Left ventricle myocardium inferior (tissue), 1 donor: ENCODE results near the gene ELOB. TPM values are rescaled to one million over a fixed set of nuclear protein-coding genes. Genes with fewer than 3 reads are reported as not detected.

Source experiments
- DNase-seq: peaks from one replicate; pipeline ENCODE4 v3.0.0-alpha.2; 2020
- H3K27ac ChIP-seq: fragments of 200-600 bp; replicated peaks from 2 replicates; pipeline ENCODE4 v1.8.0; 2021
- H3K27me3 ChIP-seq: fragments of 200-600 bp; 2 replicates; pipeline ENCODE4 v1.8.0; 2021; ENCODE audit warnings: low read depth
- H3K36me3 ChIP-seq: fragments of 200-600 bp; 2 replicates; pipeline ENCODE4 v1.8.0; 2021
- H3K4me1 ChIP-seq: fragments of 200-600 bp; 2 replicates; pipeline ENCODE4 v1.8.0; 2021
- H3K4me3 ChIP-seq: fragments of 200-600 bp; 2 replicates; pipeline ENCODE4 v1.8.0; 2021; ENCODE audit warnings: mild to moderate bottlenecking, moderate library complexity
- H3K9me3 ChIP-seq: fragments of 200-600 bp; replicated peaks from 2 replicates; pipeline ENCODE4 v1.8.0; 2021
- CTCF ChIP-seq: fragments of 200-600 bp; IDR thresholded peaks from 2 replicates; pipeline ENCODE4 v1.8.0; 2021; ENCODE audit warnings: antibody characterized with exemption, mild to moderate bottlenecking, borderline replicate concordance
- intact Hi-C: fragments of 100-400 bp; cut with micrococcal nuclease; formaldehyde crosslinking; loops from one replicate; pipeline ENCODE4 v1.11.0; 2022
- total RNA-seq: library from RNA; stranded (reverse); fragmentation: NEBNext Ultra II Directional; extraction: Animal tissue kit (Norgen Biotek cat#: 25700); gene quantifications from one replicate; pipeline ENCODE4 v1.2.1, GENCODE V29; 2021
- donor health status: DM: no; HTN: yes; CAD: no; lungs with severe emphysema.

ELOB gene
- total RNA-seq, 1 donor from 2014 or later, result 304 TPM

GRCh38 chr16:2767140-2767731, 9.8 kb downstream of the ELOB start:
- Histone ChIP-seq H3K36me3 (peaks cover 100% of the 10 kb centered on the region), H3K4me3 (no peak overlapping the region), H3K4me1 (peaks cover 48% of the 10 kb centered on the region), H3K27me3 (no peaks in the 10 kb centered on the region), H3K27ac (no peak overlapping the region), H3K9me3 (no peaks in the 10 kb centered on the region)
- intact Hi-C loops, result no loop called here
- no peak for DNase-seq
- no peak for TF ChIP-seq CTCF

- no peak for DNase-seq
Measured at GRCh38 chr16:2766430-2767139, 10.5 kb downstream of the ELOB start.

GRCh38 chr16:2765462-2766404, 11.3 kb downstream of the ELOB start:
- intact Hi-C loops, result no loop called here
- Histone ChIP-seq H3K9me3 (no peaks in the 10 kb centered on the region), H3K4me3 (no peak overlapping the region), H3K4me1 (peaks cover 46% of the 10 kb centered on the region), H3K27ac (no peak overlapping the region), H3K36me3 (peaks cover 100% of the 10 kb centered on the region), H3K27me3 (no peaks in the 10 kb centered on the region)
- TF ChIP-seq CTCF, result no peak
- DNase-seq, result no peak

More at GRCh38 chr16:2766430-2767139, 10.5 kb downstream of the ELOB start:
- H3K27me3 ChIP-seq, result no peaks in the 10 kb centered on the region
- H3K36me3 ChIP-seq, result peaks cover 100% of the 10 kb centered on the region
- no peak overlapping the region for H3K27ac ChIP-seq
- H3K4me3 ChIP-seq, result no peak overlapping the region
- no peaks in the 10 kb centered on the region for H3K9me3 ChIP-seq
- peaks cover 45% of the 10 kb centered on the region for H3K4me1 ChIP-seq
- intact Hi-C loops, result no loop called here
- TF ChIP-seq CTCF, result no peak

GRCh38 chr16:2764718-2765117, 12.4 kb downstream of the ELOB start:
- peaks cover 100% of the 10 kb centered on the region for H3K36me3 ChIP-seq
- no peaks in the 10 kb centered on the region for H3K27me3 ChIP-seq
- no peak for TF ChIP-seq CTCF
- no peak overlapping the region for H3K27ac ChIP-seq
- peaks cover 45% of the 10 kb centered on the region for H3K4me1 ChIP-seq
- H3K4me3 ChIP-seq, result no peak overlapping the region
- H3K9me3 ChIP-seq, result no peaks in the 10 kb centered on the region
- no peak for DNase-seq
- intact Hi-C loops, result no loop called here

GRCh38 chr16:2763173-2763572, 13.9 kb downstream of the ELOB start:
- Histone ChIP-seq H3K4me1 (peaks cover 38% of the 10 kb centered on the region), H3K36me3 (peaks cover 100% of the 10 kb centered on the region)

More at GRCh38 chr16:2763173-2763572, 13.9 kb downstream of the ELOB start:
- Histone ChIP-seq H3K27me3 (no peaks in the 10 kb centered on the region), H3K4me3 (no peak overlapping the region), H3K9me3 (no peaks in the 10 kb centered on the region), H3K27ac (no peak overlapping the region)
- intact Hi-C loops, result no loop called here
- DNase-seq, result no peak
- TF ChIP-seq CTCF, result no peak
